GM12878 (cell line): ENCODE data around the gene CDH7.

Experiments used
- CBFB ChIP-seq: IDR thresholded peaks from 2 replicates; pipeline ENCODE4 v1.6.1; 2016; ENCODE audit warnings: antibody characterized with exemption, low read depth
- CHD2 ChIP-seq: IDR thresholded peaks from 2 replicates; pipeline ENCODE4 v1.6.1; 2011; ENCODE audit warnings: low read depth, low read length, improper control_type of control experiment, borderline replicate concordance
- CTCF ChIP-seq, 3 experiments: IDR thresholded peaks in 2 of 3; conservative IDR thresholded peaks in 1 of 3; 2 replicates each; pipeline ENCODE4 v1.5.1; 2011; ENCODE audit warnings: low read depth in 3 of 3, low read length in 3 of 3, mild to moderate bottlenecking in 3 of 3, control low read depth in 2 of 3, moderate library complexity in 2 of 3, inconsistent platforms in 1 of 3, mixed read lengths in 1 of 3; ENCODE audit not compliant: control insufficient read depth in 2 of 3, insufficient read depth in 1 of 3; ENCODE audit errors: extremely low read depth in 1 of 3
- E2F8 ChIP-seq: fragments of 450-650 bp; IDR thresholded peaks from 2 replicates; pipeline ENCODE4 v1.6.1; 2018; ENCODE audit warnings: mild to moderate bottlenecking, low read depth, moderate library complexity; ENCODE audit not compliant: partially characterized antibody
- ELK1 ChIP-seq: IDR thresholded peaks from 2 replicates; pipeline ENCODE4 v1.6.1; 2012; ENCODE audit warnings: low read depth, low read length, improper control_type of control experiment
- EP300 ChIP-seq, 2 experiments: fragments of 150-350 bp in 1 of 2; IDR thresholded peaks; 2 replicates each; pipeline ENCODE4 v1.6.1; 2011 to 2012; ENCODE audit warnings: low read depth in 2 of 2, low read length in 2 of 2, borderline replicate concordance in 1 of 2, improper control_type of control experiment in 1 of 2, inconsistent platforms in 1 of 2; ENCODE audit not compliant: control insufficient read depth in 1 of 2
- NKRF ChIP-seq: fragments of 450-650 bp; conservative IDR thresholded peaks from 2 replicates; pipeline ENCODE4 v1.6.1; 2017; ENCODE audit warnings: mild to moderate bottlenecking, moderate library complexity
- POLR2A ChIP-seq: IDR thresholded peaks from 2 replicates; pipeline ENCODE4 v1.6.1; 2011; ENCODE audit warnings: low read depth, mild to moderate bottlenecking, low read length
- SP1 ChIP-seq: IDR thresholded peaks from one replicate; pipeline ENCODE4 v1.6.1; 2011; ENCODE audit warnings: low read depth, low read length
- TCF7 ChIP-seq: IDR thresholded peaks from 2 replicates; pipeline ENCODE4 v1.6.1; 2014; ENCODE audit warnings: antibody characterized with exemption, borderline replicate concordance
- ZBTB33 ChIP-seq: fragments of 450-650 bp; IDR thresholded peaks from 2 replicates; pipeline ENCODE4 v1.6.1; 2017; ENCODE audit warnings: mild to moderate bottlenecking
- ZNF217 ChIP-seq: fragments of 450-650 bp; IDR thresholded peaks from 2 replicates; pipeline ENCODE4 v1.6.1; 2017; ENCODE audit warnings: antibody characterized with exemption, mild to moderate bottlenecking

GRCh38 chr18:65811307-65811706, 60.5 kb downstream of the CDH7 start:
- TF ChIP-seq ELK1 (no peak), CTCF (IDR thresholded peaks at IDR 0.05 in 2 of 3, conservative IDR thresholded peaks at IDR 0.05 in 1 of 3; ENCODE audit: control insufficient read depth in 2 of 3, extremely low read depth in 1 of 3, insufficient read depth in 1 of 3, low read depth in 3 of 3, low read length in 3 of 3) (no peak), ZBTB33 (no peak), NKRF (no peak), CHD2 (no peak), POLR2A (no peak), CBFB (no peak), EP300 (IDR thresholded peaks at IDR 0.05; ENCODE audit: borderline replicate concordance in 1 of 2, control insufficient read depth in 1 of 2, low read depth in 2 of 2, low read length in 2 of 2) (no peak), E2F8 (no peak), ZNF217 (no peak), SP1 (no peak), TCF7 (no peak)
